ENCODE data around the gene SV2B. TPM values are rescaled to one million over a fixed set of nuclear protein-coding genes. Genes with fewer than 3 reads are reported as not detected.

Gene SV2B
- total and polyA plus RNA-seq, 2 experiments from 2014 or later: 0.06 to 0.76 TPM

GRCh38 chr15:91151781-91152563 is 51.9 kb downstream of the SV2B start:
- Mint-ChIP-seq H3K9me3 (no peaks in the 10 kb centered on the region), H3K4me3 (no peak overlapping the region), H3K27ac (no peak overlapping the region), H3K4me1 (peaks cover 4% of the 10 kb centered on the region; the same call in 1 of the 3 replicates), H3K36me3 (ENCODE audit: low read depth) (no peaks in the 10 kb centered on the region), H3K27me3 (ENCODE audit: insufficient read depth, low read depth, poor library complexity) (peaks cover 2% of the 10 kb centered on the region)
- Histone ChIP-seq H3K79me2 (replicated peaks; ENCODE audit: insufficient read depth) (no peaks in the 10 kb centered on the region), H2AFZ (no peak overlapping the region), H3K9me2 (ENCODE audit: insufficient read depth) (0 out of 2 replicates have a peak, but pooled peaks cover 14% of the 10 kb centered on the region), H3K27ac (ENCODE audit: low read depth) (no peak overlapping the region), H3K4me3 (no peak overlapping the region), H3K27me3 (ENCODE audit: insufficient read depth) (no peaks in the 10 kb centered on the region), H3F3A (replicated peaks; ENCODE audit: low read depth) (no peaks in the 10 kb centered on the region), H3K4me2 (no peak overlapping the region), H3K4me1 (ENCODE audit: insufficient read depth) (no peaks in the 10 kb centered on the region), H4K20me1 (replicated peaks; ENCODE audit: insufficient read depth) (no peaks in the 10 kb centered on the region), H3K36me3 (ENCODE audit: insufficient read depth) (no peaks in the 10 kb centered on the region)
- ATAC-seq: no peak
- no peak for DNase-seq (ENCODE audit: low spot score)
- TF ChIP-seq STAT1 (IDR thresholded peaks at IDR 0.05; ENCODE audit: unreplicated experiment): no peak

GRCh38 chr15:91152896-91153581 is 53.0 kb downstream of the SV2B start:
- Mint-ChIP-seq H3K27ac (no peak overlapping the region), H3K4me3 (no peak overlapping the region), H3K27me3 (ENCODE audit: insufficient read depth, low read depth, poor library complexity) (peaks cover 4% of the 10 kb centered on the region)

DNA sequence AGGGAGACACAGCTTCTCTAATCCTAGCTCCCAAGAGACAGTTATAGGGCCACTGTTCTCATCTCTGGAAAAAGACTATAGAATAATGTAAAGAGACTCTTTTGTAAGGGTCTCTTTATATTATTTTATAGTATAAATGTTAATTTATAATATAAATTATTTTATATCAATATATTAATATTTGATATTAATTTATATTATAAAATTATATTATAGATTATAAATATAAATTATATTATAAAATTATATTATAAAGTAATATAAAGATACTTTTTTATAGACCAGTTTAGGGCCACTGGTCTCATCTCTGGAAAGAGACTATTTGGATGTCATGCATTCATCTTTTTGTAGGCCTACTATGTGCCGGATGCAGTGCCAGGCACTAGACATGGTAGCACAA is 53.9 kb downstream of the SV2B start:
- no peaks in the 10 kb centered on the region for H4K20me1 ChIP-seq (replicated peaks; ENCODE audit: insufficient read depth)
- H3K27me3 ChIP-seq (ENCODE audit: insufficient read depth): no peaks in the 10 kb centered on the region
- Mint-ChIP-seq H3K36me3 (ENCODE audit: low read depth) (no peaks in the 10 kb centered on the region), H3K27ac (no peak overlapping the region), H3K9me3 (no peaks in the 10 kb centered on the region), H3K27me3 (ENCODE audit: insufficient read depth, low read depth, poor library complexity) (peaks cover 4% of the 10 kb centered on the region), H3K4me1 (peaks cover 5% of the 10 kb centered on the region; the same call in 1 of the 3 replicates), H3K4me3 (no peak overlapping the region)
- ATAC-seq (no peak), DNase-seq (ENCODE audit: low spot score) (no peak)
- H3K79me2 ChIP-seq (replicated peaks; ENCODE audit: insufficient read depth): no peaks in the 10 kb centered on the region
- no peak overlapping the region for H3K27ac ChIP-seq (ENCODE audit: low read depth)
- H3K4me3 ChIP-seq: no peak overlapping the region
- 0 out of 2 replicates have a peak, but pooled peaks cover 14% of the 10 kb centered on the region for H3K9me2 ChIP-seq (ENCODE audit: insufficient read depth)
- no peaks in the 10 kb centered on the region for H3K36me3 ChIP-seq (ENCODE audit: insufficient read depth)
- H2AFZ ChIP-seq: no peak overlapping the region
- H3K4me1 ChIP-seq (ENCODE audit: insufficient read depth): no peaks in the 10 kb centered on the region
- H3K4me2 ChIP-seq: no peak overlapping the region
- no peaks in the 10 kb centered on the region for H3F3A ChIP-seq (replicated peaks; ENCODE audit: low read depth)
- no peak for TF ChIP-seq EZH2phosphoT487 (IDR thresholded peaks at IDR 0.05; ENCODE audit: unreplicated experiment)
- TF ChIP-seq JUNB (IDR thresholded peaks at IDR 0.05; ENCODE audit: unreplicated experiment): no peak
- TF ChIP-seq CREB1 (CRISPR knock-in tag; IDR thresholded peaks at IDR 0.05; ENCODE audit: low read depth): no peak
- no peak for TF ChIP-seq ZNF114 (CRISPR knock-in tag; IDR thresholded peaks at IDR 0.05)
- TF ChIP-seq EZH2 (IDR thresholded peaks at IDR 0.05; ENCODE audit: low read depth, unreplicated experiment): no peak

More at GRCh38 chr15:91152896-91153581, 53.0 kb downstream of the SV2B start:
- no peak for DNase-seq (ENCODE audit: low spot score)
- Histone ChIP-seq H3F3A (replicated peaks; ENCODE audit: low read depth) (no peaks in the 10 kb centered on the region), H3K27ac (ENCODE audit: low read depth) (no peak overlapping the region), H3K4me3 (no peak overlapping the region), H3K36me3 (ENCODE audit: insufficient read depth) (no peaks in the 10 kb centered on the region), H3K9me2 (ENCODE audit: insufficient read depth) (0 out of 2 replicates have a peak, but pooled peaks cover 14% of the 10 kb centered on the region), H2AFZ (no peak overlapping the region), H3K4me2 (no peak overlapping the region), H3K4me1 (ENCODE audit: insufficient read depth) (no peaks in the 10 kb centered on the region), H3K27me3 (ENCODE audit: insufficient read depth) (no peaks in the 10 kb centered on the region), H3K79me2 (replicated peaks; ENCODE audit: insufficient read depth) (no peaks in the 10 kb centered on the region), H4K20me1 (replicated peaks; ENCODE audit: insufficient read depth) (no peaks in the 10 kb centered on the region)
- H3K9me3 Mint-ChIP-seq: no peaks in the 10 kb centered on the region
- no peaks in the 10 kb centered on the region for H3K36me3 Mint-ChIP-seq (ENCODE audit: low read depth)
- peaks cover 5% of the 10 kb centered on the region; the same call in 1 of the 3 replicates for H3K4me1 Mint-ChIP-seq
- no peak for ATAC-seq
- TF ChIP-seq JUNB (IDR thresholded peaks at IDR 0.05; ENCODE audit: unreplicated experiment) (no peak), EZH2 (IDR thresholded peaks at IDR 0.05; ENCODE audit: low read depth, unreplicated experiment) (no peak), NANOG (IDR thresholded peaks at IDR 0.05; ENCODE audit: borderline replicate concordance) (no peak), ZNF114 (CRISPR knock-in tag; IDR thresholded peaks at IDR 0.05) (no peak), ZNF331 (CRISPR knock-in tag; IDR thresholded peaks at IDR 0.05; ENCODE audit: low read depth) (no peak)
- TF ChIP-seq, protein P1, sequence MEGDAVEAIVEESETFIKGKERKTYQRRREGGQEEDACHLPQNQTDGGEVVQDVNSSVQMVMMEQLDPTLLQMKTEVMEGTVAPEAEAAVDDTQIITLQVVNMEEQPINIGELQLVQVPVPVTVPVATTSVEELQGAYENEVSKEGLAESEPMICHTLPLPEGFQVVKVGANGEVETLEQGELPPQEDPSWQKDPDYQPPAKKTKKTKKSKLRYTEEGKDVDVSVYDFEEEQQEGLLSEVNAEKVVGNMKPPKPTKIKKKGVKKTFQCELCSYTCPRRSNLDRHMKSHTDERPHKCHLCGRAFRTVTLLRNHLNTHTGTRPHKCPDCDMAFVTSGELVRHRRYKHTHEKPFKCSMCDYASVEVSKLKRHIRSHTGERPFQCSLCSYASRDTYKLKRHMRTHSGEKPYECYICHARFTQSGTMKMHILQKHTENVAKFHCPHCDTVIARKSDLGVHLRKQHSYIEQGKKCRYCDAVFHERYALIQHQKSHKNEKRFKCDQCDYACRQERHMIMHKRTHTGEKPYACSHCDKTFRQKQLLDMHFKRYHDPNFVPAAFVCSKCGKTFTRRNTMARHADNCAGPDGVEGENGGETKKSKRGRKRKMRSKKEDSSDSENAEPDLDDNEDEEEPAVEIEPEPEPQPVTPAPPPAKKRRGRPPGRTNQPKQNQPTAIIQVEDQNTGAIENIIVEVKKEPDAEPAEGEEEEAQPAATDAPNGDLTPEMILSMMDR (conservative IDR thresholded peaks at IDR 0.05; ENCODE audit: low read depth in 2 of 2): no peak
